ENCODE results near the gene TCTN1. TPM values are rescaled to one million over a fixed set of nuclear protein-coding genes. Genes with fewer than 3 reads are reported as not detected.
"Not testable (repeated sequence)": the region's sequence is repeated elsewhere in the genome, so short reads cannot be mapped to it uniquely, and the experiment has no call there.

TCTN1 gene
- total RNA-seq, 2 donors from 2014 or later: 40.9 to 42.0 TPM

- peak; percentile 55 for ATAC-seq (ENCODE audit: insufficient number of reproducible peaks, low FRiP score, low read depth)
- Histone ChIP-seq H3K4me1 (ENCODE audit: control insufficient read depth in 1 of 2, low read depth in 2 of 2) (peaks cover 4 to 12% of the 10 kb centered on the region in 2 donors), H3K27me3 (replicated peaks; ENCODE audit: insufficient read depth) (no peaks in the 10 kb centered on the region), H3K36me3 (no peaks in the 10 kb centered on the region), H3K4me3 (no peak overlapping the region), H3K9me3 (no peaks in the 10 kb centered on the region), H3K27ac (peak overlapping the region in 1 of 2 donors; percentile 58)
- no peak for TF ChIP-seq CTCF (IDR thresholded peaks at IDR 0.05)
- DNase-seq (ENCODE audit: low spot score): no peak
These were observed 23.1 kb upstream of the TCTN1 start for GRCh38 chr12:110590806-110591326.

- H3K9me3 ChIP-seq: no peaks in the 10 kb centered on the region
- TF ChIP-seq CTCF (IDR thresholded peaks at IDR 0.05): no peak
- no peak for ATAC-seq (ENCODE audit: insufficient number of reproducible peaks, low FRiP score, low read depth)
These were observed 22.4 kb upstream of the TCTN1 start for GRCh38 chr12:110591451-110592051.

GRCh38 chr12:110592078-110592477 lies 21.9 kb upstream of the TCTN1 start:
- ATAC-seq (ENCODE audit: insufficient number of reproducible peaks, low FRiP score, low read depth): no peak
- Histone ChIP-seq H3K27me3 (replicated peaks; ENCODE audit: insufficient read depth) (no peaks in the 10 kb centered on the region), H3K27ac (no peak overlapping the region), H3K36me3 (no peaks in the 10 kb centered on the region), H3K4me3 (no peak overlapping the region), H3K4me1 (ENCODE audit: control insufficient read depth in 1 of 2, low read depth in 2 of 2) (peaks cover 3 to 11% of the 10 kb centered on the region in 2 donors), H3K9me3 (no peaks in the 10 kb centered on the region)
- DNase-seq (ENCODE audit: low spot score): no peak
- TF ChIP-seq CTCF (IDR thresholded peaks at IDR 0.05): no peak

More at GRCh38 chr12:110591451-110592051, 22.4 kb upstream of the TCTN1 start:
- no peak for DNase-seq (ENCODE audit: low spot score)
- Histone ChIP-seq H3K4me3 (no peak overlapping the region), H3K4me1 (ENCODE audit: control insufficient read depth in 1 of 2, low read depth in 2 of 2) (peaks cover 3 to 11% of the 10 kb centered on the region in 2 donors), H3K36me3 (no peaks in the 10 kb centered on the region), H3K27ac (peak overlapping the region in 1 of 2 donors; percentile 58), H3K27me3 (replicated peaks; ENCODE audit: insufficient read depth) (no peaks in the 10 kb centered on the region)

- not testable (repeated sequence) for DNase-seq (ENCODE audit: low spot score); H3K9me3 ChIP-seq; ATAC-seq (ENCODE audit: insufficient number of reproducible peaks, low FRiP score, low read depth); H3K36me3 ChIP-seq; H3K27ac ChIP-seq; H3K4me3 ChIP-seq; H3K27me3 ChIP-seq (replicated peaks; ENCODE audit: insufficient read depth)
- H3K4me1 ChIP-seq (ENCODE audit: control insufficient read depth in 1 of 2, low read depth in 2 of 2): peaks cover 3 to 11% of the 10 kb centered on the region in 2 donors
These were observed 21.0 kb upstream of the TCTN1 start for GRCh38 chr12:110592919-110593318.

- Histone ChIP-seq H3K4me3 (no peak overlapping the region), H3K9me3 (no peaks in the 10 kb centered on the region), H3K4me1 (ENCODE audit: control insufficient read depth in 1 of 2, low read depth in 2 of 2) (no peaks in the 10 kb centered on the region), H3K27ac (no peak overlapping the region), H3K36me3 (no peaks in the 10 kb centered on the region), H3K27me3 (replicated peaks; ENCODE audit: insufficient read depth) (no peaks in the 10 kb centered on the region)
- ATAC-seq (ENCODE audit: insufficient number of reproducible peaks, low FRiP score, low read depth) (no peak), DNase-seq (ENCODE audit: low spot score) (no peak)
- no peak for TF ChIP-seq CTCF (IDR thresholded peaks at IDR 0.05)
These were observed 16.0 kb upstream of the TCTN1 start for GRCh38 chr12:110597885-110598284.

- Histone ChIP-seq H3K9me3 (no peaks in the 10 kb centered on the region), H3K36me3 (no peaks in the 10 kb centered on the region), H3K27me3 (replicated peaks; ENCODE audit: insufficient read depth) (no peaks in the 10 kb centered on the region), H3K4me3 (no peak overlapping the region), H3K4me1 (ENCODE audit: control insufficient read depth in 1 of 2, low read depth in 2 of 2) (no peaks in the 10 kb centered on the region), H3K27ac (no peak overlapping the region)
- TF ChIP-seq CTCF (IDR thresholded peaks at IDR 0.05): no peak
- DNase-seq (ENCODE audit: low spot score) (no peak), ATAC-seq (ENCODE audit: insufficient number of reproducible peaks, low FRiP score, low read depth) (no peak)
These were observed 14.6 kb upstream of the TCTN1 start for GRCh38 chr12:110599334-110599733.
